ENCODE measurements around the gene KLRK1. TPM values are rescaled to one million over a fixed set of nuclear protein-coding genes. Genes with fewer than 3 reads are reported as not detected.

Gene KLRK1
- total RNA-seq, 1 donor from 2014 or later = 12.8 TPM

- Histone ChIP-seq H3K36me3 (no peaks in the 10 kb centered on the region), H3K4me3 (no peak overlapping the region), H3K27me3 (no peaks in the 10 kb centered on the region), H3K27ac (no peak overlapping the region), H3K9me3 (no peaks in the 10 kb centered on the region), H3K4me1 (no peaks in the 10 kb centered on the region)
- no peak for DNase-seq (ENCODE audit: extremely low spot score in 2 of 2)
- intact Hi-C loops (cut with DNase I) = no loop called here
- TF ChIP-seq, protein P1, sequence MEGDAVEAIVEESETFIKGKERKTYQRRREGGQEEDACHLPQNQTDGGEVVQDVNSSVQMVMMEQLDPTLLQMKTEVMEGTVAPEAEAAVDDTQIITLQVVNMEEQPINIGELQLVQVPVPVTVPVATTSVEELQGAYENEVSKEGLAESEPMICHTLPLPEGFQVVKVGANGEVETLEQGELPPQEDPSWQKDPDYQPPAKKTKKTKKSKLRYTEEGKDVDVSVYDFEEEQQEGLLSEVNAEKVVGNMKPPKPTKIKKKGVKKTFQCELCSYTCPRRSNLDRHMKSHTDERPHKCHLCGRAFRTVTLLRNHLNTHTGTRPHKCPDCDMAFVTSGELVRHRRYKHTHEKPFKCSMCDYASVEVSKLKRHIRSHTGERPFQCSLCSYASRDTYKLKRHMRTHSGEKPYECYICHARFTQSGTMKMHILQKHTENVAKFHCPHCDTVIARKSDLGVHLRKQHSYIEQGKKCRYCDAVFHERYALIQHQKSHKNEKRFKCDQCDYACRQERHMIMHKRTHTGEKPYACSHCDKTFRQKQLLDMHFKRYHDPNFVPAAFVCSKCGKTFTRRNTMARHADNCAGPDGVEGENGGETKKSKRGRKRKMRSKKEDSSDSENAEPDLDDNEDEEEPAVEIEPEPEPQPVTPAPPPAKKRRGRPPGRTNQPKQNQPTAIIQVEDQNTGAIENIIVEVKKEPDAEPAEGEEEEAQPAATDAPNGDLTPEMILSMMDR (IDR thresholded peaks at IDR 0.05) = no peak
- TF ChIP-seq POLR2A (IDR thresholded peaks at IDR 0.05) (no peak), POLR2AphosphoS5 (IDR thresholded peaks at IDR 0.05; ENCODE audit: insufficient read depth in 1 of 2, low read depth in 1 of 2) (no peak)
Observed at GRCh38 chr12:10408842-10409241, 19.0 kb upstream of the KLRK1 start.

GRCh38 chr12:10406725-10407124 lies 16.9 kb upstream of the KLRK1 start:
- Histone ChIP-seq H3K27ac (no peak overlapping the region), H3K27me3 (no peaks in the 10 kb centered on the region), H3K4me3 (no peak overlapping the region), H3K9me3 (no peaks in the 10 kb centered on the region), H3K4me1 (no peaks in the 10 kb centered on the region), H3K36me3 (no peaks in the 10 kb centered on the region)
- DNase-seq (ENCODE audit: extremely low spot score in 2 of 2) = no peak
- intact Hi-C loops (cut with DNase I) = no loop called here
- TF ChIP-seq POLR2AphosphoS5 (IDR thresholded peaks at IDR 0.05; ENCODE audit: insufficient read depth in 1 of 2, low read depth in 1 of 2) (no peak), POLR2A (IDR thresholded peaks at IDR 0.05) (no peak)
- TF ChIP-seq, protein P1 (IDR thresholded peaks at IDR 0.05) = no peak

DNA sequence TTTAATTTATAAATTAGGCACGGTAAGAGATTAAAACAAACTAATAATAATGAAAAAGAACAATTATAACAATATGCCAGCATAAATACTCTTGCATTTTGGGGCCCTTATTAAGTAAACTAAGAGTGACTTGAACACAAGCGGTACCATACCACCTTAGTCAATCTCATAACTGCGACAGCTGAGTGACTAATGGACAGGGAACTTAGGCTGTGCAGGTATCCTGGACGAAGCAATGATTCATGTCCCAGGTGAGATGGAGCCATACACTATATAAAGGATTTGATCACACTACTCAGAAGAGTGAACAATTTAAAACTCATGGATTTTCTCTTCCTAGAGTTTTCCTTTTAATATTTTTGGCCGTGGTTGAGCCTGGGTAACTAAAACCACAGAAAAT lies 15.5 kb upstream of the KLRK1 start:
- intact Hi-C loops (cut with DNase I) = no loop called here
- no peaks in the 10 kb centered on the region for H3K36me3 ChIP-seq
- no peaks in the 10 kb centered on the region for H3K27me3 ChIP-seq
- H3K4me3 ChIP-seq = no peak overlapping the region
- no peak for DNase-seq (ENCODE audit: extremely low spot score in 2 of 2)
- no peaks in the 10 kb centered on the region for H3K4me1 ChIP-seq
- no peak overlapping the region for H3K27ac ChIP-seq
- TF ChIP-seq POLR2A (IDR thresholded peaks at IDR 0.05) (no peak), POLR2AphosphoS5 (IDR thresholded peaks at IDR 0.05; ENCODE audit: insufficient read depth in 1 of 2, low read depth in 1 of 2) (no peak)
- TF ChIP-seq, protein P1 (IDR thresholded peaks at IDR 0.05) = no peak
- H3K9me3 ChIP-seq = no peaks in the 10 kb centered on the region

- Histone ChIP-seq H3K36me3 (no peaks in the 10 kb centered on the region), H3K4me1 (no peaks in the 10 kb centered on the region), H3K4me3 (no peak overlapping the region), H3K27ac (no peak overlapping the region), H3K27me3 (no peaks in the 10 kb centered on the region), H3K9me3 (no peaks in the 10 kb centered on the region)
- intact Hi-C loops (cut with DNase I) = no loop called here
- TF ChIP-seq POLR2AphosphoS5 (IDR thresholded peaks at IDR 0.05; ENCODE audit: insufficient read depth in 1 of 2, low read depth in 1 of 2) (no peak), POLR2A (IDR thresholded peaks at IDR 0.05) (no peak)
- TF ChIP-seq, protein P1 (IDR thresholded peaks at IDR 0.05) = no peak
- no peak for DNase-seq (ENCODE audit: extremely low spot score in 2 of 2)
Observed at GRCh38 chr12:10404798-10405197, 15.0 kb upstream of the KLRK1 start.

DNA sequence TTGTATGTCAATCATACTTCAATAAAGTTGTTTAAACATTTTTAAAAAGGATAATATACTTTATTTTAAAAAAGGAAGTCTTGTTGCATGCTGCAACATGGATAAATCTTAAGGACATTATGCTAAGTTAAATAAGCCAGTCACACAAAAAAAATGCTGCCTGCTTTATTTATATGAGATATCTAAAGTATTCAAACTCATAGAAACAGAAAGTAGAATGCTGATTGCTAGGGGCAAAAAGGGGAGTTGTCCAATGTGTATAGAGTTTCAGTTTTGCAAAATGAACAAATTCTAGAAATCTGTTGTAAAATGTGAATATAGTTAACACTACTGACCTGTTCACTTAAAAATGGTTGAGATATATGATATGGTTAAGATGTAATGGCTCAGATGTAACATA lies 11.0 kb upstream of the KLRK1 start:
- no peak for DNase-seq (ENCODE audit: extremely low spot score in 2 of 2)
- H3K9me3 ChIP-seq = no peaks in the 10 kb centered on the region
- H3K27ac ChIP-seq = no peak overlapping the region
- H3K36me3 ChIP-seq = no peaks in the 10 kb centered on the region
- no peaks in the 10 kb centered on the region for H3K27me3 ChIP-seq
- no peak overlapping the region for H3K4me3 ChIP-seq
- intact Hi-C loops (cut with DNase I) = no loop called here
- H3K4me1 ChIP-seq = no peaks in the 10 kb centered on the region
- TF ChIP-seq POLR2AphosphoS5 (IDR thresholded peaks at IDR 0.05; ENCODE audit: insufficient read depth in 1 of 2, low read depth in 1 of 2) = no peak
- TF ChIP-seq POLR2A (IDR thresholded peaks at IDR 0.05) = no peak
- TF ChIP-seq, protein P1 (IDR thresholded peaks at IDR 0.05) = no peak

Data from vagina (tissue), 2 donors.